Ascending aorta (tissue), 2 donors: Measurements from ENCODE around the gene TNFSF10. TPM values are rescaled to one million over a fixed set of nuclear protein-coding genes. Genes with fewer than 3 reads are reported as not detected.
A peak's percentile ranks its signal among the peaks of the same experiment; 100 is the strongest.

ENCODE experiments used
- DNase-seq, 2 donors: peaks; one replicate each; pipeline ENCODE4 v3.0.0-alpha.2; 2019; ENCODE audit warnings: low spot score in 2 of 2
- H3K27ac ChIP-seq, 2 donors: fragments of 200-600 bp; sonication (generic); one replicate each; pipeline ENCODE4 v1.5.1; 2016 to 2017; ENCODE audit warnings: mild to moderate bottlenecking in 1 of 2
- H3K27me3 ChIP-seq: fragments of 200-600 bp; sonication (generic); one replicate; pipeline ENCODE4 v1.5.1; 2017
- H3K36me3 ChIP-seq, 2 donors: fragments of 200-600 bp; sonication (generic); one replicate each; pipeline ENCODE4 v1.5.1; 2016
- H3K4me1 ChIP-seq, 2 donors: fragments of 200-600 bp; sonication (generic); one replicate each; pipeline ENCODE4 v1.5.1; 2016 to 2017; ENCODE audit warnings: mild to moderate bottlenecking in 1 of 2
- H3K4me3 ChIP-seq, 2 donors: fragments of 200-600 bp; sonication (generic); one replicate each; pipeline ENCODE4 v1.5.1; 2016 to 2017; ENCODE audit warnings: mild to moderate bottlenecking in 1 of 2
- H3K9me3 ChIP-seq, 2 donors: fragments of 200-600 bp; sonication (generic); one replicate each; pipeline ENCODE4 v1.5.1; 2016
- intact Hi-C: fragments of 100-400 bp; cut with DNase I; formaldehyde crosslinking; loops from one replicate; pipeline ENCODE4 v1.15.1; 2023
- total RNA-seq: library from RNA; depleted of rRNA; stranded (reverse); fragments of >200 nt; gene quantifications from one replicate; pipeline ENCODE4 v1.1.0, GENCODE V29; 2016
- TF ChIP-seq, protein P1 (sequence below), 3 experiments: fragments of 200-600 bp in 2 of 3; fragments of 450-650 bp in 1 of 3; sonication (generic) in 2 of 3; IDR thresholded peaks; one replicate each; pipeline ENCODE4 v1.5.1; 2016 to 2019; ENCODE audit warnings: antibody characterized with exemption in 3 of 3, mild to moderate bottlenecking in 1 of 3, moderate library complexity in 1 of 3

TNFSF10 gene
- total RNA-seq, 1 donor from 2014 or later = 89.8 TPM

DNA sequence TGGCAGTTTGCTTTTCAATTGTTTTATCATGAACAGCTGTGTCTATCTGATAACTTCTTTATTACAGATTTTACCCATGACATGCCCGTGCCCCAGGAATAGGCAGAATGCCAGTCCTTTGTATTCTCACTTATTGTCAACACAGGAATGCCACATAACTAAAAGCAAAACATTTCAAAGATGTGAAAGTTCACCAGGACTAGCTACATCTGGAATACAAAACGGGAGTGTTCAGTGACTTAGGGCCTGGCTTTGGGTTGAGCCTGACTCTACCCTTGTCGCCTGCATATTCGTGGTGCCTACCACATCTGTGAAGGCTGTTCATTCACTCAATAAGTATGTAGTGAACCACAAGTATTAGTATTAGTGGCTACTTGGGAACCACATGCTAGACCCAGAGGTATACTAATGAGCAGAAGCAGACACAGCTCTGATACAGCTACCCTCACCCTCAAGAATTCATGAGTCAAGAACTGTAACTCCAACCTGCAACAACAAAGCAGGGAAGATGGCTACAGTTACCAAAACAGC is 2.9 kb downstream of the TNFSF10 start:
- TF ChIP-seq, protein P1, sequence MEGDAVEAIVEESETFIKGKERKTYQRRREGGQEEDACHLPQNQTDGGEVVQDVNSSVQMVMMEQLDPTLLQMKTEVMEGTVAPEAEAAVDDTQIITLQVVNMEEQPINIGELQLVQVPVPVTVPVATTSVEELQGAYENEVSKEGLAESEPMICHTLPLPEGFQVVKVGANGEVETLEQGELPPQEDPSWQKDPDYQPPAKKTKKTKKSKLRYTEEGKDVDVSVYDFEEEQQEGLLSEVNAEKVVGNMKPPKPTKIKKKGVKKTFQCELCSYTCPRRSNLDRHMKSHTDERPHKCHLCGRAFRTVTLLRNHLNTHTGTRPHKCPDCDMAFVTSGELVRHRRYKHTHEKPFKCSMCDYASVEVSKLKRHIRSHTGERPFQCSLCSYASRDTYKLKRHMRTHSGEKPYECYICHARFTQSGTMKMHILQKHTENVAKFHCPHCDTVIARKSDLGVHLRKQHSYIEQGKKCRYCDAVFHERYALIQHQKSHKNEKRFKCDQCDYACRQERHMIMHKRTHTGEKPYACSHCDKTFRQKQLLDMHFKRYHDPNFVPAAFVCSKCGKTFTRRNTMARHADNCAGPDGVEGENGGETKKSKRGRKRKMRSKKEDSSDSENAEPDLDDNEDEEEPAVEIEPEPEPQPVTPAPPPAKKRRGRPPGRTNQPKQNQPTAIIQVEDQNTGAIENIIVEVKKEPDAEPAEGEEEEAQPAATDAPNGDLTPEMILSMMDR (IDR thresholded peaks at IDR 0.05) = no peak
- Histone ChIP-seq H3K9me3 (no peaks in the 10 kb centered on the region), H3K36me3 (no peaks in the 10 kb centered on the region), H3K4me1 (no peaks in the 10 kb centered on the region), H3K27me3 (no peaks in the 10 kb centered on the region), H3K4me3 (no peak overlapping the region), H3K27ac (no peak overlapping the region)
- no peak for DNase-seq
- intact Hi-C loops = no loop called here

DNA sequence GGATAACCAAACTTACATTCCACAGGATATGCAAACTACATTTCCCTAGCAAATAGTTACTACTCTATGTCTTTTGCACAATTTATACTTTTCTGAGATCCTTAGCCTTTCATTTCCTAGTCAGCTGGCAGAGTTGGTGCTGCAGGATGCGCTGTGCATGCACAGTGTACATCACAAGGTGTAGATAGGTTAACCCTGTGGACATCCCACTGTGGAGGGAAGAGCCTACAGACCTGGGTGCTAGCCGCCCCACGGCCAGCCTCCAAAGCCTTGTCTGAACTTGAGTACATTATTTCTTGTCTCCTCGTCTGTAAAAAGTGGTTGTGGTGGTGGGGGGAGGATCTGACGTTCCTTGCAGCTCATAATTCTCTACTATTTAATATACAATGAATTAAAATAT is 3.5 kb downstream of the TNFSF10 start:
- no peak overlapping the region for H3K27ac ChIP-seq
- H3K4me1 ChIP-seq = no peaks in the 10 kb centered on the region
- intact Hi-C loops = no loop called here

DNA sequence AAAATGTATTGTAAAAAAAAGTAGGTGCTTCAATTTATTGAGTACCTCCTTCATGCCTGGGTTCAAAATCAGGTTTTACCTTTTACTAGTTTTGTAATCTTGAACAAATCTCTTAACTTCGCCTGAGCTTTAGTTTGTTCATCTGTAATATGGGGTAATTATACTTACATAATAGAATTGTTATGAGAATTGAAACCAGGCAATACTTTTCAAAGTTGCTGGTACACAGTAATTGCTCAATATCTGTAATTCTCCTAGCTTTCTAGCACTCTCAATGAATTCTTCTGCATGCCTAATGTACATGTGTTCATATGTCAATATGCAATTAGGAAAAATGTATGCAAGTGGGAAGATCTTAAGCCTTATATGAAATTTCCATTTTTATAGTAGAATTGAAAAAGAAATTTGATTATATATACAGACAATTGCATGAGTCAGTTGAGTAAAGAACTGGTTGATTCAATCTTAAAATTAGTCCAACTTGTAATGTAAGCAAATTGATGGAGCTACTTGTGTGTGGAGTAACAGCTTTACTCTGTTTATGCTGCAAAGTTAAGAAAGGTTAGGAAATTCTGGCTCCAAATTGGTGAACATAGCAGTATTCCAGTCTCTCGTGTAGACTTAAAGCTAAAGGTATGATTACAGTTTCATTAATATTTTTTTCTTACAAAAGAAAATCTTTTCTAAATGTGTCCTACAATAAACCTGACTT is 4.1 kb downstream of the TNFSF10 start:
- H3K36me3 ChIP-seq = no peaks in the 10 kb centered on the region
- no peak overlapping the region for H3K27ac ChIP-seq
- no peaks in the 10 kb centered on the region for H3K9me3 ChIP-seq
- no peak for DNase-seq
- H3K4me3 ChIP-seq = no peak overlapping the region
- no peaks in the 10 kb centered on the region for H3K27me3 ChIP-seq
- TF ChIP-seq, protein P1 (IDR thresholded peaks at IDR 0.05) = no peak
- no peaks in the 10 kb centered on the region for H3K4me1 ChIP-seq
- intact Hi-C loops = no loop called here

More for the DNA sequence above, 3.5 kb downstream of the TNFSF10 start:
- TF ChIP-seq, protein P1 (IDR thresholded peaks at IDR 0.05) = no peak
- H3K36me3 ChIP-seq = no peaks in the 10 kb centered on the region
- DNase-seq = no peak
- H3K4me3 ChIP-seq = no peak overlapping the region
- H3K27me3 ChIP-seq = no peaks in the 10 kb centered on the region
- H3K9me3 ChIP-seq = no peaks in the 10 kb centered on the region

DNA sequence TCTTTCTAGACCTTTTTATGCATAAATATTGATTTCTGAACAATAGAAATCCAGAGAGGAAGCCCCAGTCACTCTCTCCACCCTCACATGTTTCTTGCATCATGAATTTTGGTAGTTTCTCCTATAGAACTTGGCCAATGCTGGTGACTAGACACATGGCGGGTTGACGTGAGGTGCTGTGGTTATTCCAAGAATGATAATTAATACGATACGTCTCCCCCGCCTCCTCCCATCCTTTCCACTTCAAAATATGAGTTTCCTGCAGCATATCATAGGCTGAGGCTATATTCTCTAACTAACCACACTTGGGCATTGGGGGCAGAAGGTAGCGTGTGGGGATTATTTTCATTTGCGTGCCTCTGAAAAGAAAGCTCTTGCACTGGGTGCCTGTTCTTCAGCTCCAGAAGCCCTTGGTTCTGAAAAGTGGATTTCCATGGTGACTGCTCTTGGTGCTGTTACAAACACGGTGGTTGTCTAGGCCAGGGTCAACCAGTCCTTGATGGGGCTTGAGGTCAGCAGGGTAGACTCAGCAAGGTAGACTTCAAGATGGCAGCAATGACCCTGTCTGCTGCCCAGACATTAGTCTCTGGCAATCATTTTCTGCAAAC is 5.3 kb downstream of the TNFSF10 start:
- no peak overlapping the region for H3K27ac ChIP-seq
- no peaks in the 10 kb centered on the region for H3K36me3 ChIP-seq
- no peaks in the 10 kb centered on the region for H3K27me3 ChIP-seq
- H3K9me3 ChIP-seq = no peaks in the 10 kb centered on the region
- H3K4me3 ChIP-seq = no peak overlapping the region
- no peak for DNase-seq
- TF ChIP-seq, protein P1 (IDR thresholded peaks at IDR 0.05) = no peak
- no peaks in the 10 kb centered on the region for H3K4me1 ChIP-seq
- intact Hi-C loops = no loop called here

DNA sequence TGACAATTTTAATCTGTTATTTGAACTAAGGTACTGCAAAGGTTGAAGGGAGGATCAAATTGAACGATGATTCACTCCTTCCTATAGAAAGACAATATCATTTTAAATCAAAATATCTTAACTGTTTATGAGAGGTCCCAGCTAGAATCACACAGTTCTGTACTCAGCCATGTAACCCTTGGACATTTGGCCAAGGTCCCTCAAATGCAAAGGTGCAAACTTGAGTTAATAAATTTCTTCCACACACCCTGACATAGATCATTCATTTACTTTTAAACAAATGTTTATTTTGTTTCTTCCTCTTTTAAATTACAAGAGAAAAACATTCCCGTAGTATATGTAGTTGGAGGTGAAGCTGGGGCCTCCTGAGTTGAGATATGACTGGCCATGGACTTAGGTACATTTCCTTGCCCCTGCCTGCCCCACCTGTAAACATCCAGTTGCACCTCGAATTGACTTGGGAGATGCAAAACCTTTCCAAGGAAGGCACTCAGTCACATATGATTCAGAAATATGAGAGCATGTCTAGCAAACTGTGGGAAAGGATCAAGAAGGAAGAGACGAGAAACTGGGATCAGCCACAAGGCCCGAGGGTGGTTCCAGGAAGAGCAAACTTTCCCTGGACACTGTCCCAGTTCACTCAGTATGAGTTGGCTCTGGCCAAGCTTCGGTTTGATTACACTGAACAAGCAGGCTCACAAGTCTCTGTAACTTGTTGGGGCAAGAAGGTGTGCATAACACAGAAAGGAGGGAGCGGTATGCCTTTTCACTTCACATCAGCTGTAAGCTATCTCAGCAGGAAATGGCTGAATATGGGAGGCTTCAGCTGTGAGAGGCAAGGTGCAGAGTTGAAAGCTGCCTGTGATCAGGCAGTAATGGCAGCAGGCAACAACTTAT is 6.7 kb downstream of the TNFSF10 start:
- no peaks in the 10 kb centered on the region for H3K27me3 ChIP-seq
- H3K4me1 ChIP-seq = no peaks in the 10 kb centered on the region
- peak in 1 of 2 donors; percentile 76 for DNase-seq
- no peaks in the 10 kb centered on the region for H3K36me3 ChIP-seq
- no peaks in the 10 kb centered on the region for H3K9me3 ChIP-seq
- intact Hi-C loops = no loop called here
- no peak overlapping the region for H3K4me3 ChIP-seq
- H3K27ac ChIP-seq = peak overlapping the region; percentile 12 to 24
- TF ChIP-seq, protein P1 (IDR thresholded peaks at IDR 0.05) = no peak
